K562 (cell line): ENCODE data around the gene KCTD7. TPM values are rescaled to one million over a fixed set of nuclear protein-coding genes. Genes with fewer than 3 reads are reported as not detected.
"Not testable (repeated sequence)": the region's sequence is repeated elsewhere in the genome, so short reads cannot be mapped to it uniquely, and the experiment has no call there.

Experiments used
- ATAC-seq: fragments of 200-7000 bp; cut with Tn5 transposase; 3 replicates; pipeline ENCODE4 v1.9.1; 2020; ENCODE audit warnings: moderate library complexity
- BruUV-seq: library from RNA; stranded (reverse); fragments of 400-500 nt; replicated peaks from 2 replicates; lab custom pipeline; 2021; lab: Mats Ljungman, UMichigan
- CTCF ChIA-PET: fragments of 300-600 bp; formaldehyde crosslinking; extraction: SDS; loops from one replicate; lab custom pipeline; 2021; ENCODE audit warnings: low intra/inter-chr PET ratio; lab: Yijun Ruan, JAX
- POLR2A ChIA-PET: fragments of 300-600, 350-650 bp; sonication (Branson Sonifier 250); formaldehyde crosslinking; extraction: SDS; loops from one replicate; lab custom pipeline; 2021; ENCODE audit warnings: antibody characterized with exemption, inconsistent platforms; lab: Yijun Ruan, JAX
- DNase-seq, 4 experiments: peaks; one replicate each; pipeline versions ENCODE4 v3.0.0 to v3.0.0-alpha.2; 2011 to 2018; ENCODE audit warnings: low spot score in 3 of 4, mixed read lengths in 3 of 4; ENCODE audit errors: extremely low read depth in 1 of 4
- FAIRE-seq: peaks from 2 replicates; lab custom pipeline; 2011; peaks lifted over from hg19 to GRCh38; lab: Jason Lieb, UNC
- H2AFZ ChIP-seq: 2 replicates; pipeline ENCODE4 v1.6.0; 2011; ENCODE audit warnings: low read depth, low read length, control low read depth, inconsistent platforms
- H3K27ac ChIP-seq: fragments of 200-600 bp; 3 replicates; pipeline ENCODE4 v1.8.0; 2011; ENCODE audit warnings: low read depth, mild to moderate bottlenecking, control low read depth, inconsistent platforms, low read length, moderate library complexity, mixed read lengths; ENCODE audit errors: extremely low read depth
- H3K27me3 ChIP-seq, 2 experiments: fragments of 300-600 bp in 1 of 2; 2 replicates in 1 of 2; 3 replicates in 1 of 2; pipeline versions ENCODE4 v1.6.0 to v1.8.0; 2011; ENCODE audit warnings: inconsistent platforms in 2 of 2, low read length in 2 of 2, mild to moderate bottlenecking in 1 of 2, mixed read lengths in 1 of 2, moderate library complexity in 1 of 2; ENCODE audit not compliant: control insufficient read depth in 2 of 2, insufficient read depth in 2 of 2
- H3K36me3 ChIP-seq: fragments of 300-600 bp; 3 replicates; pipeline ENCODE4 v1.8.0; 2011; ENCODE audit warnings: mild to moderate bottlenecking, low read length, inconsistent platforms; ENCODE audit not compliant: control insufficient read depth, insufficient read depth
- H3K4me1 ChIP-seq, 2 experiments: fragments of 200-600 bp in 1 of 2; replicated peaks in 1 of 2; 2 replicates in 1 of 2; 3 replicates in 1 of 2; pipeline versions ENCODE4 v1.5.1 to v1.8.0; 2011; ENCODE audit warnings: inconsistent platforms in 2 of 2, low read length in 2 of 2, mild to moderate bottlenecking in 1 of 2, mixed read lengths in 1 of 2, moderate library complexity in 1 of 2; ENCODE audit not compliant: control insufficient read depth in 2 of 2, insufficient read depth in 2 of 2
- H3K4me2 ChIP-seq: 2 replicates; pipeline ENCODE4 v1.6.1; 2011; ENCODE audit warnings: low read length, control low read depth, inconsistent platforms, mixed read lengths; ENCODE audit not compliant: insufficient read depth
- H3K4me3 ChIP-seq: fragments of 200-600 bp; sonication (generic), shearing (Covaris generic); 2 replicates; pipeline ENCODE4 v1.5.1; 2016; ENCODE audit warnings: control low read depth, inconsistent platforms
- H3K79me2 ChIP-seq: fragments of 200-600 bp; 3 replicates; pipeline ENCODE4 v1.8.0; 2011; ENCODE audit warnings: low read length, inconsistent platforms; ENCODE audit not compliant: control insufficient read depth, insufficient read depth
- H3K9ac ChIP-seq, 2 experiments: 2 replicates each; pipeline versions ENCODE4 v1.6.0 to v1.6.1; 2011; ENCODE audit warnings: low read depth in 2 of 2, low read length in 2 of 2, control low read depth in 1 of 2, inconsistent platforms in 1 of 2, mild to moderate bottlenecking in 1 of 2, mixed read lengths in 1 of 2; ENCODE audit not compliant: insufficient read depth in 1 of 2
- H3K9me1 ChIP-seq: one replicate; pipeline ENCODE4 v1.6.0; 2011; ENCODE audit warnings: inconsistent platforms, mild to moderate bottlenecking, low read length, moderate library complexity; ENCODE audit not compliant: control insufficient read depth, insufficient read depth
- H3K9me3 ChIP-seq: replicated peaks from 2 replicates; pipeline ENCODE4 v1.5.1; 2011; ENCODE audit warnings: low read depth, low read length, inconsistent platforms; ENCODE audit not compliant: control insufficient read depth, insufficient read depth
- H4K20me1 ChIP-seq: replicated peaks from 2 replicates; pipeline ENCODE4 v1.6.1; 2011; ENCODE audit warnings: low read length, inconsistent platforms, mixed read lengths; ENCODE audit not compliant: control insufficient read depth, insufficient read depth
- EGR1 ChIP-seq: fragments of 450-650 bp; conservative IDR thresholded peaks from 2 replicates; pipeline ENCODE4 v1.6.1; 2017; ENCODE audit warnings: mild to moderate bottlenecking
- MAZ ChIP-seq, 2 experiments: fragments of 450-650 bp in 1 of 2; sonication (generic) in 1 of 2; formaldehyde crosslinking; IDR thresholded peaks in 1 of 2; conservative IDR thresholded peaks in 1 of 2; 2 replicates each; pipeline versions ENCODE4 v1.4.0 to v1.5.0; 2020; ENCODE audit warnings: mild to moderate bottlenecking in 1 of 2, missing genetic modification reagents in 1 of 2
- NFRKB ChIP-seq: fragments of 450-650 bp; IDR thresholded peaks from 2 replicates; pipeline ENCODE4 v1.6.1; 2016; ENCODE audit warnings: low read depth
- RCOR1 ChIP-seq, 2 experiments: IDR thresholded peaks; 2 replicates each; pipeline ENCODE4 v1.6.1; 2012; ENCODE audit warnings: low read depth in 2 of 2, low read length in 2 of 2, borderline replicate concordance in 1 of 2, improper control_type of control experiment in 1 of 2
- WGBS: fragments of 100-300 bp; shearing (Covaris generic); methylation state at CpG from one replicate; pipeline ENCODE4 v1.1.6; 2016; ENCODE audit warnings: low coverage, mixed read lengths; ENCODE audit not compliant: insufficient coverage; ENCODE audit errors: missing lambda C conversion rate; 5-methylcytosine and 5-hydroxymethylcytosine counted together
- in situ Hi-C: fragments of 300-500 bp; cut with MboI; formaldehyde crosslinking; loops from 4 replicates; pipeline ENCODE4 v1.15.0; 2018; ENCODE audit warnings: inconsistent platforms, mixed read lengths
- intact Hi-C: fragments of 100-400 bp; cut with micrococcal nuclease; formaldehyde crosslinking; loops from 2 replicates; pipeline ENCODE4 v1.14.2; 2022
- polyA plus RNA-seq, 8 experiments: library from polyadenylated mRNA; depleted of rRNA in 4 of 8; stranded (reverse) in 5 of 8; unstranded in 3 of 8; fragments of >200 nt; fragmentation: Nextera tagmentation in 2 of 8; fragmentation: Illumina TruSeq in 1 of 8; extraction: Ambion mirVana in 2 of 8; extraction: Trizol in 1 of 8; gene quantifications; 2 replicates each; pipeline versions ENCODE4 v1.2.1 to v1.2.3, GENCODE V29; 2011 to 2014; ENCODE audit warnings: inconsistent platforms in 1 of 8, missing spikeins in 1 of 8
- total RNA-seq, 7 experiments: library from RNA; depleted of rRNA in 6 of 7; stranded (reverse); fragments of >200 nt in 6 of 7; fragmentation: Illumina TruSeq in 2 of 7; extraction: Trizol in 2 of 7; gene quantifications; 2 replicates each; pipeline versions ENCODE4 v1.2.1 to v1.2.3, GENCODE V29; 2011 to 2021; ENCODE audit warnings: low replicate concordance in 1 of 7
- TF ChIP-seq, protein P1 (sequence below), 2 experiments: fragments of 450-650 bp in 1 of 2; sonication (generic) in 1 of 2; formaldehyde crosslinking in 1 of 2; IDR thresholded peaks; 2 replicates each; pipeline versions ENCODE4 v1.7.1 to v1.9.0; 2016 to 2022; ENCODE audit warnings: inconsistent platforms in 1 of 2, mild to moderate bottlenecking in 1 of 2, missing genetic modification reagents in 1 of 2
- TF ChIP-seq, protein P2 (sequence below), 3 experiments: IDR thresholded peaks in 2 of 3; conservative IDR thresholded peaks in 1 of 3; 2 replicates each; pipeline ENCODE4 v1.5.1; 2011 to 2012; ENCODE audit warnings: low read length in 3 of 3, mild to moderate bottlenecking in 3 of 3, control low read depth in 2 of 3, improper control_type of control experiment in 1 of 3, inconsistent platforms in 1 of 3, low read depth in 1 of 3, mixed read lengths in 1 of 3, moderate library complexity in 1 of 3; ENCODE audit not compliant: insufficient read depth in 2 of 3

The KCTD7 gene
- total and polyA plus RNA-seq, 9 of the 15 experiments (the other 6 are each of a cell fraction or from before 2014, with no cell fraction given): 1.5 to 26.0 (median 9.0) TPM

DNA sequence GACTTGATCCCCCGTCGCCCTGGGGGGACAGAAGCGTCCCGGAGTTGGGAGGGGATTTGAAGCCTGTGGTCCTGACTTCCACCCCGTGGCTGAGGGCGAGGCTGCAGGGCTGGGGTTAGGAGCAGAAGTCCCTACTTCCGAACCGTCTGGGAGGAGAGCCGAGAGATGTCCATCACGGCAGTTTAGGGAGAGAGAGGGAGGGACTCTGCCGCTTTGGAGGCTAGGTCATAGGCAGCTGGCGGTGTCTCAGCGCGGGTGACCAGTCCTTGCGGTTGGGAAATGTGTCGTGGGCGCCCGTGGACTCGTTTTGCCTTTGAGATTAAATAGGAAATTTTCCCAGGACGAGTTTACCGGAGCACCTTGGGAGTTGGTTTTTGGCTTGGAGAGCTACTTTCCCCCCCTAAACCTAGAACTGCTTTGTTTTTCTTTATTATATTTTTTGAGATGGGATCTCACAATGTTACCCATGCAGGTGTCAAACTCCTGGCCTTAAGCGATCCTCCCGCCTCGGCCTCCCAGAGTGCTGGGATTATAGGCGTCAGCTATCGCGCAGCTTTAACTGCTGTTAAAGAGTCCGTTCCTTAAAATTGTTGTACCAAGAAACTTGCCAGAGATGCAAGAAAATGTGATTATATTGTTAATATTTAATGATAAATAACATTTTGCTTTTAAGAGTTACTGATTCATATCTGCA lies 26.6 kb downstream of the KCTD7 start:
- not testable (repeated sequence) for H4K20me1 ChIP-seq
- intact Hi-C loops: loop anchor here (10.0 kb wide), 1 partner anchor 90 kb away; no protein-coding TSS in a partner anchor
- TF ChIP-seq, protein P1, sequence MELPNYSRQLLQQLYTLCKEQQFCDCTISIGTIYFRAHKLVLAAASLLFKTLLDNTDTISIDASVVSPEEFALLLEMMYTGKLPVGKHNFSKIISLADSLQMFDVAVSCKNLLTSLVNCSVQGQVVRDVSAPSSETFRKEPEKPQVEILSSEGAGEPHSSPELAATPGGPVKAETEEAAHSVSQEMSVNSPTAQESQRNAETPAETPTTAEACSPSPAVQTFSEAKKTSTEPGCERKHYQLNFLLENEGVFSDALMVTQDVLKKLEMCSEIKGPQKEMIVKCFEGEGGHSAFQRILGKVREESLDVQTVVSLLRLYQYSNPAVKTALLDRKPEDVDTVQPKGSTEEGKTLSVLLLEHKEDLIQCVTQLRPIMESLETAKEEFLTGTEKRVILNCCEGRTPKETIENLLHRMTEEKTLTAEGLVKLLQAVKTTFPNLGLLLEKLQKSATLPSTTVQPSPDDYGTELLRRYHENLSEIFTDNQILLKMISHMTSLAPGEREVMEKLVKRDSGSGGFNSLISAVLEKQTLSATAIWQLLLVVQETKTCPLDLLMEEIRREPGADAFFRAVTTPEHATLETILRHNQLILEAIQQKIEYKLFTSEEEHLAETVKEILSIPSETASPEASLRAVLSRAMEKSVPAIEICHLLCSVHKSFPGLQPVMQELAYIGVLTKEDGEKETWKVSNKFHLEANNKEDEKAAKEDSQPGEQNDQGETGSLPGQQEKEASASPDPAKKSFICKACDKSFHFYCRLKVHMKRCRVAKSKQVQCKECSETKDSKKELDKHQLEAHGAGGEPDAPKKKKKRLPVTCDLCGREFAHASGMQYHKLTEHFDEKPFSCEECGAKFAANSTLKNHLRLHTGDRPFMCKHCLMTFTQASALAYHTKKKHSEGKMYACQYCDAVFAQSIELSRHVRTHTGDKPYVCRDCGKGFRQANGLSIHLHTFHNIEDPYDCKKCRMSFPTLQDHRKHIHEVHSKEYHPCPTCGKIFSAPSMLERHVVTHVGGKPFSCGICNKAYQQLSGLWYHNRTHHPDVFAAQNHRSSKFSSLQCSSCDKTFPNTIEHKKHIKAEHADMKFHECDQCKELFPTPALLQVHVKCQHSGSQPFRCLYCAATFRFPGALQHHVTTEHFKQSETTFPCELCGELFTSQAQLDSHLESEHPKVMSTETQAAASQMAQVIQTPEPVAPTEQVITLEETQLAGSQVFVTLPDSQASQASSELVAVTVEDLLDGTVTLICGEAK (IDR thresholded peaks at IDR 0.05): peak; percentile 13; the same call in 1 of the 2 replicates
- TF ChIP-seq, protein P1 (CRISPR knock-in tag; IDR thresholded peaks at IDR 0.05): not testable (repeated sequence)
- TF ChIP-seq NFRKB (0 out of 2 replicates have a peak, but pooled peaks have one; percentile 9), RCOR1 (IDR thresholded peaks at IDR 0.05; ENCODE audit: borderline replicate concordance in 1 of 2, low read depth in 2 of 2, low read length in 2 of 2) (peak in 1 of 2 experiments; percentile 31; a peak in 1 of 4 replicates), MAZ (CRISPR knock-in tag; conservative IDR thresholded peaks at IDR 0.05 in 1 of 2, IDR thresholded peaks at IDR 0.05 in 1 of 2) (peak in 1 of 2 experiments; percentile 43; a peak in 1 of 4 replicates), EGR1 (peak; percentile 12; the same call in 1 of the 2 replicates)
- TF ChIP-seq, protein P2, sequence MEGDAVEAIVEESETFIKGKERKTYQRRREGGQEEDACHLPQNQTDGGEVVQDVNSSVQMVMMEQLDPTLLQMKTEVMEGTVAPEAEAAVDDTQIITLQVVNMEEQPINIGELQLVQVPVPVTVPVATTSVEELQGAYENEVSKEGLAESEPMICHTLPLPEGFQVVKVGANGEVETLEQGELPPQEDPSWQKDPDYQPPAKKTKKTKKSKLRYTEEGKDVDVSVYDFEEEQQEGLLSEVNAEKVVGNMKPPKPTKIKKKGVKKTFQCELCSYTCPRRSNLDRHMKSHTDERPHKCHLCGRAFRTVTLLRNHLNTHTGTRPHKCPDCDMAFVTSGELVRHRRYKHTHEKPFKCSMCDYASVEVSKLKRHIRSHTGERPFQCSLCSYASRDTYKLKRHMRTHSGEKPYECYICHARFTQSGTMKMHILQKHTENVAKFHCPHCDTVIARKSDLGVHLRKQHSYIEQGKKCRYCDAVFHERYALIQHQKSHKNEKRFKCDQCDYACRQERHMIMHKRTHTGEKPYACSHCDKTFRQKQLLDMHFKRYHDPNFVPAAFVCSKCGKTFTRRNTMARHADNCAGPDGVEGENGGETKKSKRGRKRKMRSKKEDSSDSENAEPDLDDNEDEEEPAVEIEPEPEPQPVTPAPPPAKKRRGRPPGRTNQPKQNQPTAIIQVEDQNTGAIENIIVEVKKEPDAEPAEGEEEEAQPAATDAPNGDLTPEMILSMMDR (IDR thresholded peaks at IDR 0.05 in 2 of 3, conservative IDR thresholded peaks at IDR 0.05 in 1 of 3; ENCODE audit: insufficient read depth in 2 of 3, low read depth in 1 of 3, low read length in 3 of 3): peak in 2 of 3 experiments; percentile 3 to 13; a peak in 1 of 6 replicates

More for the DNA sequence above, 26.6 kb downstream of the KCTD7 start:
- peak overlapping the region; percentile 99 for H3K27ac ChIP-seq
- in situ Hi-C loops, H3K9me1 ChIP-seq, H3K9me3 ChIP-seq, BruUV-seq, CTCF ChIA-PET, H3K27me3 ChIP-seq, H3K36me3 ChIP-seq: not testable (repeated sequence)
- peaks cover 6 to 30% of the 10 kb centered on the region in 2 experiments; a peak in 4 of 5 replicates for H3K4me1 ChIP-seq
- peak overlapping the region; percentile 99 for H2AFZ ChIP-seq
- H3K4me3 ChIP-seq: peak overlapping the region; percentile 61
- WGBS: 3% methylated on average over 28 of the region's 28 CpGs
- FAIRE-seq (peak; percentile 19), DNase-seq (peak in 1 of 4 experiments; percentile 50), ATAC-seq (peak; percentile 76)
- POLR2A ChIA-PET: interaction anchor here (1.1 to 2.5 kb wide), 6 partner anchors 9 to 364 kb away, joined by 3 to 15 read pairs (median 10); partner anchors contain the start of gene KCTD7
- H3K79me2 ChIP-seq: peaks cover 59% of the 10 kb centered on the region
- H3K4me2 ChIP-seq: peak overlapping the region; percentile 94
- peak overlapping the region; percentile 98 for H3K9ac ChIP-seq
